ENCODE results near the gene IFFO2. TPM values are rescaled to one million over a fixed set of nuclear protein-coding genes. Genes with fewer than 3 reads are reported as not detected.

IFFO2 gene
- total and polyA plus RNA-seq, 12 donors: 5.9 to 23.4 (median 15.8) TPM

GRCh38 chr1:18903291-18903756 is 53.2 kb downstream of the IFFO2 start:
- TF ChIP-seq POLR2A (IDR thresholded peaks at IDR 0.05) (no peak), CTCF (IDR thresholded peaks at IDR 0.05) (no peak)
- peaks cover 10 to 29% of the 10 kb centered on the region in 2 donors for H3K4me1 ChIP-seq (replicated peaks in 1 of 2)
- intact Hi-C loops (cut with DNase I): no loop called here
- no peaks in the 10 kb centered on the region for H3K9me3 ChIP-seq (replicated peaks in 1 of 3)
- H3K36me3 ChIP-seq (replicated peaks in 1 of 2): peaks cover 0 to 12% of the 10 kb centered on the region in 2 donors
- WGBS, 4 donors: 33 to 39% (median 38%) methylated on average over 8 of the region's 8 CpGs
- peak overlapping the region; percentile 74 to 94 (median 91) for H3K27ac ChIP-seq
- DNase-seq: no peak
- no peaks in the 10 kb centered on the region for H3K27me3 ChIP-seq
- H3K4me3 ChIP-seq: peak overlapping the region in 2 of 4 donors; percentile 44 to 94

GRCh38 chr1:18902523-18903290 is 53.8 kb downstream of the IFFO2 start, which contains the start of gene ALDH4A1:
Gene ALDH4A1 (minus strand): TSS chr1:18902555. CDS start chr1:18902523, 32 bp downstream.
- peak; percentile 97 to 100 (median 99) for DNase-seq

GRCh38 chr1:18901952-18902522 is 54.4 kb downstream of the IFFO2 start:
- 1 to 4% (median 1%) methylated on average over 11 to 44 of the region's 44 CpGs for WGBS, 4 donors
- no peak for DNase-seq

More at GRCh38 chr1:18902523-18903290, 53.8 kb downstream of the IFFO2 start, which contains the start of gene ALDH4A1:
- peak within 1 kb of the TSS; percentile 74 to 94 (median 91) for H3K27ac ChIP-seq
- H3K27me3 ChIP-seq: no peaks in the 10 kb centered on the region
- H3K36me3 ChIP-seq (replicated peaks in 1 of 2): peaks cover 0 to 5% of the 10 kb centered on the region in 2 donors
- H3K4me3 ChIP-seq: peak within 1 kb of the TSS; percentile 22 to 94 (median 33)
- H3K4me1 ChIP-seq (replicated peaks in 1 of 2): peaks cover 10 to 23% of the 10 kb centered on the region in 2 donors
- no peaks in the 10 kb centered on the region for H3K9me3 ChIP-seq (replicated peaks in 1 of 3)
- WGBS, 4 donors: 0 to 1% (median 0%) methylated on average over 37 to 55 of the region's 55 CpGs
- intact Hi-C loops (cut with DNase I): no loop called here
- TF ChIP-seq CTCF (IDR thresholded peaks at IDR 0.05) (peak in 1 of 6 experiments; percentile 3), POLR2A (IDR thresholded peaks at IDR 0.05) (peak in 1 of 2 donors; percentile 82)

More at GRCh38 chr1:18901952-18902522, 54.4 kb downstream of the IFFO2 start:
- H3K9me3 ChIP-seq (replicated peaks in 1 of 3): no peaks in the 10 kb centered on the region
- H3K36me3 ChIP-seq (replicated peaks in 1 of 2): peaks cover 0 to 4% of the 10 kb centered on the region in 2 donors
- TF ChIP-seq CTCF (IDR thresholded peaks at IDR 0.05) (no peak), POLR2A (IDR thresholded peaks at IDR 0.05) (peak in 1 of 2 donors; percentile 63)
- peak overlapping the region; percentile 22 to 94 (median 33) for H3K4me3 ChIP-seq
- peak overlapping the region; percentile 74 to 94 (median 91) for H3K27ac ChIP-seq
- H3K4me1 ChIP-seq (replicated peaks in 1 of 2): peaks cover 10 to 16% of the 10 kb centered on the region in 2 donors
- no peaks in the 10 kb centered on the region for H3K27me3 ChIP-seq
- intact Hi-C loops (cut with DNase I): no loop called here
